Suprapubic skin (tissue), 4 donors: ENCODE measurements around the gene SLC30A1.

Experiments used
- CTCF ChIP-seq, 2 donors: fragments of 200-600 bp in 1 of 2; fragments of 450-650 bp in 1 of 2; sonication (generic) in 1 of 2; IDR thresholded peaks; one replicate each; pipeline ENCODE4 v1.5.1; 2016 to 2019; ENCODE audit warnings: antibody characterized with exemption in 2 of 2, mild to moderate bottlenecking in 1 of 2, moderate library complexity in 1 of 2
- EP300 ChIP-seq: sonication (generic); formaldehyde crosslinking; IDR thresholded peaks from one replicate; pipeline ENCODE4 v1.6.1; 2017; ENCODE audit warnings: antibody characterized with exemption
- POLR2A ChIP-seq, 2 donors: fragments of 450-650 bp; IDR thresholded peaks; one replicate each; pipeline ENCODE4 v1.6.1; 2017; ENCODE audit warnings: antibody characterized with exemption in 2 of 2, mild to moderate bottlenecking in 2 of 2, moderate library complexity in 2 of 2
- POLR2AphosphoS5 ChIP-seq, 3 donors: sonication (generic); formaldehyde crosslinking; IDR thresholded peaks; one replicate each; pipeline ENCODE4 v1.6.1; 2017; ENCODE audit warnings: antibody characterized with exemption in 3 of 3

GRCh38 chr1:211625040-211625439 lies 46.1 kb upstream of the SLC30A1 start:
- TF ChIP-seq CTCF (IDR thresholded peaks at IDR 0.05) (no peak), POLR2A (IDR thresholded peaks at IDR 0.05) (no peak), POLR2AphosphoS5 (IDR thresholded peaks at IDR 0.05) (no peak), EP300 (no peak)
